ENCODE data around the gene GFOD1.

The GFOD1 gene

DNA sequence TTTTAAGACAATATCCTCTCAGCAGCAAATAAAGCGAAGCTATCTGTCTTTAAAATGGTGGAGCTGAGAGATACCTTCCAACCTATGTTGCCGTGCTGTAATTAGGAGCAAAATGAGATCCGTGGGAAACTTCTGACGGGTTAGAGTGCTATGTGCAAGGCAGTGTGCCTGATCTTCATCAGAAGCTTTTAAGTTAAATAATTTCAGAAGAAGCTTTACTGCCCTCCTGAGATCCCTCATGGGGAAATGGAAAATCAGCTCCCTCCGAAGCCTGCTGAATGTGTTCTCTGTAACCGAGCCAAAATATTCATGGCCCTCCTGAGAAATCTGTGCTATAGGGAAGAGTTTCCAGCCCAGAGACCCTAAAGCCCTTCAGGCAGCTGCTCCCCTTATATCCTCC is 115.3 kb downstream of the GFOD1 start:
- DNase-seq: no peak

GRCh38 chr6:13371421-13372072 is 115.9 kb downstream of the GFOD1 start:
- no peak for DNase-seq

GRCh38 chr6:13370623-13371022 is 116.8 kb downstream of the GFOD1 start:
- DNase-seq: no peak

GRCh38 chr6:13369591-13369990 is 117.8 kb downstream of the GFOD1 start:
- no peak for DNase-seq

GRCh38 chr6:13368731-13369115 is 118.7 kb downstream of the GFOD1 start:
- DNase-seq: no peak

GRCh38 chr6:13368079-13368730 is 119.2 kb downstream of the GFOD1 start:
- no peak for DNase-seq

DNA sequence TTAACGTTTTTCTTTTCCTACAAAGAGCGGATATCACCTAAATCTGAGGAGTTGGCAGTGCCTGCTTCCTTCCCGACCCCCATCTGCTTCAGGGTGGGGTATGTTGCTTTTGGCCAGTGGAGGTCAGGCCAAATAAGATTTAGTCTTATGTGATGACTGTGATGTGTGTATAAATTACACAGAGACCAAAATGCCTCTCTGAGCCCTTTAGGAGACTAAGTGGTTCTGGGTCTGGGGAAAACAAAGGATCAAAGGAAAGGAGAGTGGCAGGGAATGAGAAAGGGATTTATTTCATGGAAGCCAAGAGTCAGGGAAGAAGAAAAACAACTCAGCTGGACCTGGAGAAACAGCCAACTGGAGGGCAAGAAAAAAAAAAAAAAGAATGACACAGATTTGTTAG is 120.0 kb downstream of the GFOD1 start:
- no peak for DNase-seq

DNA sequence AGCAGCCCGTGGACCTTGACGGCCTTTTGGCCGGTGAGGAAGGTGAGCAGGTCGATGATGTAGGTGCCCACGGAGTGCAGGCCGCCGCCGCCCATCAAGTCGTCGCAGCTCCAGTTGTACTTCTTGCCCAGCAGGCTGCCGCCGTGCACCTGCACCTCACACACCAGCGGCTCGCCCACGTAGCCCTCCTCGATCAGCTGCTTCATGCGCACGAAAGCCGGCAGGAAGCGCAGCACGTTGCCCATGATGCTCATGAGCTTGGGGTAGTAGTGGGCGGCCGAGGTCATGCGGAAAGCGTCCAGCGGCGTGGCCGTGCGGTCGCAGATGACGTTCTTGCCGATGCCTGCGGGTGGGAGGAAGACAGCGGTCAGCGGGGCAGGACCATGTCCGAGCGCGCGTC is 122.1 kb downstream of the GFOD1 start:
- DNase-seq: no peak

- DNase-seq: no peak
Measured at GRCh38 chr6:13364842-13365241, 122.6 kb downstream of the GFOD1 start.

DNA sequence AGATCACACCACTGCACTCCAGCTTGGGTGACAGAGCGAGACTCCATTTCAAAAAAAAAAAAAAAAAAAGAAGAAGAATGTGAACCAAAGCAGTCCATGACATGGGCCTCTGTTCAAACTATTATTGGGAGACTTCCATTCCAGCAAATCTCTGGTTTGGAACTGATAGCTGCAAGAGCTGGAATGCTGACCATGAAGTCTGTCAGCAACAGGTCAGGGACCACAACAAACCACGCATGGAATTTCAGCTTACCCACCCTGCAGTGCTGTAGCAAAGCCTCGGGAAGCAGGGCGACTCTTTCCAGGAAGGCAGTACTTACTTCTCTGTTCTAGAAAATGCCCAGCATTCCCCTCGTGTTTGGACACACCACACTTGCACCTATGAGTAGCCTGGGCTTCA is 125.0 kb downstream of the GFOD1 start:
- no peak for DNase-seq

DNA sequence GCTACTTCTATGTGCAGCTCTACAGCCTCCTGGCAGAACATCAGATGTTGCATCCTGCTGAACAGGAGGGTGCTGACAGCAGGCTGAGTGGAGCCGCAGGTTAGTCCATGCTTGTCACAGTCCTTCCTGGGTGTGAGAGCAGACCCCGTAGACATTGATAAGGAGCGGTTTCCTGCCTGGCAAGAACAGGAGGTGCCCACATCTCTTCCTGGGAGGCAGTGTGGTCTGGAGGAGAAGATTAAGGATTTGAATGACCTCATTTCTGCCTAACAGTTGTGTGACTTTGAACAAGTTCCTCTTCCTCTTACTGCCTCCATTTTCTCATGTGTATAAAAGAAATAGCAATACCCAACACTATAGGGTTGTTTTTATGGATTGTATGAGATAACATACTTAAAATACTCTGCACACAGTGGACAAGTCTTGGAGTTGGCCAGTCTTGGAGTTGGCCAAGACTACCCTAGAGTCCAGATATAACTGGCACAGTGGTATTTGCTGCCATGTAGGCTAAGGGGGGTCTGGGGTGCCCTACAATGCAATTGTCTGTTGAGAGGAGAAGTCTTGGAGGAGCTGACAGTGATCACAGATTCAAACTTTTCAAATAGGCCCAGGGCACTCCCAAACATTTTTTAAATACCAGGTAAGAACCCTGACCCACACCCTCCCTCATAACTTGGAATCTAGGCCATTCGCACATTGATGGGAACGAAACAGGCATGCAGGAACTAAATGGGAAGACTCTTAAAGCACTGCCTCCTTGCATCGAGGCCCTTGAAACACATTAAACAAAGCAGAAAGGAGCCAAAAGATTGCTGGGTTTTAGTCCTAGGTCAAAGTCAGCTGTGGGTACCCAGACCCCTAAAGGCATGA is 126.5 kb downstream of the GFOD1 start:
- peak; percentile 95 for DNase-seq

- DNase-seq: no peak
Measured at GRCh38 chr6:13359287-13359686, 128.1 kb downstream of the GFOD1 start.

DNA sequence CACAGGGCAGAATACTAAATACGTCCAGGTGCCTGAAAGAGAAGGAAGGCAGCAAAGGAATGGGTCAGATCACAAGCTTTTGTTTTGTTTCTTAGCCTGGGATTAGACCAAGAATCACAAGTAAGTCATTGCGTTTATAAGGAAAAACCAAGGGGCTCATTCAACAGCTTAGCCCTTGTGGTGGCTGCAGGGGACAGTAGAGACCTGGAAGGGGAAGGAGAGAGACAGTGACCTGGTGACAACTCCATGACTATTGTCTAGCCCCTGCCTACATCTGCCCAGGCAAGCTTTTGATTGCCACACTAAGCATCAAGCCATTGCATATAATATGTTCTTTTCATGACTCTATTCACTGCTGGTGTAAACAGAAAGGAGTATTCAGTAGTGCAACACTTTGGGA is 128.9 kb downstream of the GFOD1 start:
- DNase-seq: peak; percentile 33

DNA sequence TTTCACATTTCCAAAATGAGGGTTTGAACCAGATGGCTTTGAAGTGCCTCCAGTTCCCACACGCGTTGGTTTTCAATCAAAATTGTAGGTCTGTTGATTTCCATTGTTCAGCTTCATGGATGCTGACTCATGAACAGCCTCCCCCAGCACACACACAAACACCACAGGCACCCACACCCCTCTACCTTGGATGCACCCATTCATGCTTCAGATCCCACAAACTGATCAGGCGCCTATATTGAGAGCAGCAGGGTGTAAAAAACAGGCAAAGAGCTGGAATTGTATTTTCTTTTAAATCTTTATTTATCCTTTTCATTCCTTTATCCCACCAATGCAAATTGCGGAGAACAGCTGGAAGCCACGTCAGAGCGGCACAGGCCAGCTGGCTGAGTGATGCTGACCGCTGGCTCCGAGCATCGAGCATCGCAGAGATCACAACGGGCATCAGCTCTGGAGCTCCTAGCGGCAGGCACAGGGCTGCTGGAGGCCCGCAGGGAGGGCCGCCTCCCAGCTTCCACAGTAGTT is 129.8 kb downstream of the GFOD1 start:
- peak; percentile 63 for DNase-seq

- no peak for DNase-seq
Measured at GRCh38 chr6:13355999-13356785, 131.2 kb downstream of the GFOD1 start.

- DNase-seq: peak; percentile 67
Measured at GRCh38 chr6:13355043-13355945, 132.1 kb downstream of the GFOD1 start.

DNA sequence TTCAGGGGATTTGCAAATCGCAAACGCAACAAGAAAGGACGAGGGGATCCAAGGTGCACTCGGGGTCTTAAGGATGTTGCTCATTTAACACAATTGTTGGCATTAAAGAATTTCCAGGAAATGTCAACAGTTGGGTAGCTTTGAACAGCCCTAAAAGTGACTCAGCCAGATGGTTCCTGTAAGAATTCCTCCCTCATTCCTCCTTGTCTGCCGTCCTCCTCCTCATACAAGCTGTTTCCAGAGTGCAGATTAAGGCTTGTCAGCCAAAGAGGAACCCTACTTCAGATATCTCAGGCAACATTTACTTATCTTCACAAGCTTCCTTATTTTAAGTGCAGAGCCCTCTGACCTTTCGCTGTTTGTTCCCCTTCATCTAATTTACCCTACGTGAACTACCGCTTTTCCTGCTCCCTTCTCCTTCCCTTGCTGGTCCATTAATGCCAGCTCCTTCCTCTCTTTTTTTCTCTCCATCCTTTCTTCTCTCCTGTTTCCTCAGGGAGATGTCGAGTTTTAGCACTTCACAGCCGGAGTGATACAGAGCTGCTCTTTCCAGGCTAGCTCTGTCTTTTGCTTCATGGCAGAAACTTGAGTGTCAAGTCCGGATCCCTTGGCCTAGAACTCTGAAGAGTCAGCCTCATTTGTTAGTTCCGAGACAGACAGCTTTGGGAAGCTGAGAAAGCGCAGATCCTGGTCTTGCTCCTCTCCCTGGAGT is 132.9 kb downstream of the GFOD1 start:
- DNase-seq: peak; percentile 44

DNA sequence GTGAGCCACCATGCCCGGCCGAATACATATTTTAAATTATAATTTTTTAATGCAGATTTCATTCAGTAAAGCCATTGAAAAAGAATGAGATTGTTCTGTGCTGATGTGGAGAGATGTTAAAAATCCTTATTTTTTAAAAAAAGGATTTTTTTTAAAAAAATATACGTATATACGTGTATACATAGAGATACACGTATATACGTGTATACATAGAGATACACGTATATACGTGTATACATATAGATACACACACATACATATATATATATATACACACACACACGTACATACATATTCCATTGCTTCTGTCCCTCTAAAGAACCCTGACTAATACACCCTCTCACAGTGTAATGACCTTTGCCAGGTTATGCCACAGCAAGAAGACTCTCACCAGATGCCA is 135.2 kb downstream of the GFOD1 start:
- no peak for DNase-seq

- DNase-seq: no peak
Measured at GRCh38 chr6:13351271-13351670, 136.1 kb downstream of the GFOD1 start.

- no peak for DNase-seq
Measured at GRCh38 chr6:13349811-13350506, 137.4 kb downstream of the GFOD1 start.

Data from hematopoietic multipotent progenitor cell treated with erythropoietin and hydrocortisone succinate and interleukin-3 and kit ligand, for 8 days (in vitro differentiated cells).